GM23338 (cell line): Measurements from ENCODE around the gene BLOC1S3.

Source experiments
- EZH2 ChIP-seq: fragments of 200-600 bp; sonication (generic); IDR thresholded peaks from one replicate; pipeline ENCODE4 v1.8.0; 2017; ENCODE audit warnings: antibody characterized with exemption, mild to moderate bottlenecking, low read depth; ENCODE audit not compliant: unreplicated experiment
- POLR2AphosphoS5 ChIP-seq: IDR thresholded peaks from 2 replicates; pipeline ENCODE4 v1.6.1; 2016; ENCODE audit warnings: antibody characterized with exemption, low read depth

- TF ChIP-seq EZH2 (no peak), POLR2AphosphoS5 (peak; percentile 32; the same call in 1 of the 2 replicates)
Measured at GRCh38 chr19:45153339-45154063, 25.1 kb upstream of the BLOC1S3 start.
